ENCODE results near the gene TET3.

Gene TET3

GRCh38 chr2:73956218-73956865, 28.4 kb upstream of the TET3 start:
- Mint-ChIP-seq H3K27me3 (no peaks in the 10 kb centered on the region), H3K9me3 (no peaks in the 10 kb centered on the region), H3K4me1 (peaks cover 40% of the 10 kb centered on the region), H3K27ac (no peak overlapping the region), H3K4me3 (no peak overlapping the region)
- ATAC-seq (no peak), DNase-seq (no peak)

GRCh38 chr2:73961274-73961673, 23.4 kb upstream of the TET3 start:
- peak overlapping the region in 1 of 2 donors; percentile 70 for H3K27ac Mint-ChIP-seq
- DNase-seq (no peak), ATAC-seq (no peak)
- H3K4me3 Mint-ChIP-seq, result no peak overlapping the region
- no peaks in the 10 kb centered on the region for H3K27me3 Mint-ChIP-seq
- peaks cover 5 to 11% of the 10 kb centered on the region in 2 donors for H3K9me3 Mint-ChIP-seq
- H3K4me1 Mint-ChIP-seq, result peaks cover 52% of the 10 kb centered on the region

GRCh38 chr2:73961823-73962615, 22.7 kb upstream of the TET3 start:
- peaks cover 5 to 11% of the 10 kb centered on the region in 2 donors for H3K9me3 Mint-ChIP-seq
- H3K4me3 Mint-ChIP-seq, result no peak overlapping the region
- H3K27me3 Mint-ChIP-seq, result no peaks in the 10 kb centered on the region
- H3K4me1 Mint-ChIP-seq, result peaks cover 44% of the 10 kb centered on the region
- no peak for ATAC-seq
- H3K27ac Mint-ChIP-seq, result no peak overlapping the region
- no peak for DNase-seq

GRCh38 chr2:73962798-73963197, 21.9 kb upstream of the TET3 start:
- Mint-ChIP-seq H3K4me1 (peaks cover 45% of the 10 kb centered on the region), H3K27ac (no peak overlapping the region), H3K9me3 (peaks cover 5 to 11% of the 10 kb centered on the region in 2 donors), H3K27me3 (no peaks in the 10 kb centered on the region), H3K4me3 (no peak overlapping the region)
- DNase-seq (no peak), ATAC-seq (no peak)

GRCh38 chr2:73963385-73964120, 21.2 kb upstream of the TET3 start:
- H3K9me3 Mint-ChIP-seq, result peaks cover 5 to 11% of the 10 kb centered on the region in 2 donors
- peak; percentile 96 for ATAC-seq
- H3K27ac Mint-ChIP-seq, result no peak overlapping the region
- peak in 1 of 2 donors; percentile 45 for DNase-seq
- H3K4me3 Mint-ChIP-seq, result peak overlapping the region; percentile 19 to 30
- peaks cover 49% of the 10 kb centered on the region for H3K4me1 Mint-ChIP-seq
- no peaks in the 10 kb centered on the region for H3K27me3 Mint-ChIP-seq

- peak overlapping the region in 1 of 2 donors; percentile 3 for H3K27ac Mint-ChIP-seq
- H3K4me1 Mint-ChIP-seq, result peaks cover 49% of the 10 kb centered on the region
- H3K9me3 Mint-ChIP-seq, result peaks cover 5 to 11% of the 10 kb centered on the region in 2 donors
- ATAC-seq (peak; percentile 45), DNase-seq (no peak)
- no peaks in the 10 kb centered on the region for H3K27me3 Mint-ChIP-seq
- peak overlapping the region; percentile 19 to 30 for H3K4me3 Mint-ChIP-seq
Measured at GRCh38 chr2:73964223-73964622, 20.5 kb upstream of the TET3 start.

- Mint-ChIP-seq H3K4me3 (no peak overlapping the region), H3K4me1 (peaks cover 57% of the 10 kb centered on the region), H3K9me3 (peaks cover 5 to 11% of the 10 kb centered on the region in 2 donors), H3K27me3 (no peaks in the 10 kb centered on the region), H3K27ac (no peak overlapping the region)
- DNase-seq, result no peak
- no peak for ATAC-seq
Measured at GRCh38 chr2:73965053-73965452, 19.7 kb upstream of the TET3 start.

- Mint-ChIP-seq H3K27me3 (no peaks in the 10 kb centered on the region), H3K27ac (no peak overlapping the region), H3K4me1 (peaks cover 80% of the 10 kb centered on the region), H3K4me3 (no peak overlapping the region), H3K9me3 (no peaks in the 10 kb centered on the region)
- ATAC-seq (no peak), DNase-seq (no peak)
Measured at GRCh38 chr2:73968357-73968937, 16.3 kb upstream of the TET3 start.

- H3K27me3 Mint-ChIP-seq, result no peaks in the 10 kb centered on the region
- no peak for DNase-seq
- no peak for ATAC-seq
- H3K9me3 Mint-ChIP-seq, result no peaks in the 10 kb centered on the region
- no peak overlapping the region for H3K4me3 Mint-ChIP-seq
- H3K27ac Mint-ChIP-seq, result no peak overlapping the region
- H3K4me1 Mint-ChIP-seq, result peaks cover 74% of the 10 kb centered on the region
Measured at GRCh38 chr2:73969356-73969755, 15.4 kb upstream of the TET3 start.

- H3K4me1 Mint-ChIP-seq, result peaks cover 65% of the 10 kb centered on the region
- H3K9me3 Mint-ChIP-seq, result no peaks in the 10 kb centered on the region
- peak overlapping the region; percentile 92 to 95 for H3K27ac Mint-ChIP-seq
- H3K4me3 Mint-ChIP-seq, result peak overlapping the region; percentile 77 to 81
- no peaks in the 10 kb centered on the region for H3K27me3 Mint-ChIP-seq
- no peak for ATAC-seq
- DNase-seq, result no peak
Measured at GRCh38 chr2:73970141-73970803, 14.4 kb upstream of the TET3 start.

GRCh38 chr2:73970850-73971471, 13.7 kb upstream of the TET3 start:
- peaks cover 70% of the 10 kb centered on the region for H3K4me1 Mint-ChIP-seq
- H3K27me3 Mint-ChIP-seq, result no peaks in the 10 kb centered on the region
- H3K9me3 Mint-ChIP-seq, result no peaks in the 10 kb centered on the region
- H3K4me3 Mint-ChIP-seq, result peak overlapping the region; percentile 77 to 81
- peak; percentile 49 to 69 for DNase-seq
- H3K27ac Mint-ChIP-seq, result peak overlapping the region; percentile 92 to 95
- peak; percentile 91 for ATAC-seq

- ATAC-seq, result peak; percentile 10
- Mint-ChIP-seq H3K27ac (peak overlapping the region in 1 of 2 donors; percentile 92), H3K4me3 (peak overlapping the region; percentile 77 to 81)
Measured at GRCh38 chr2:73971722-73972121, 13.0 kb upstream of the TET3 start.

GRCh38 chr2:73972846-73973245, 11.9 kb upstream of the TET3 start:
- H3K4me1 Mint-ChIP-seq, result peaks cover 85% of the 10 kb centered on the region
- no peak overlapping the region for H3K4me3 Mint-ChIP-seq

More at GRCh38 chr2:73971722-73972121, 13.0 kb upstream of the TET3 start:
- DNase-seq, result no peak
- Mint-ChIP-seq H3K27me3 (no peaks in the 10 kb centered on the region), H3K4me1 (peaks cover 78% of the 10 kb centered on the region), H3K9me3 (no peaks in the 10 kb centered on the region)

GRCh38 chr2:73975731-73976130, 9.0 kb upstream of the TET3 start:
- ATAC-seq, result no peak
- Mint-ChIP-seq H3K4me3 (no peak overlapping the region), H3K9me3 (no peaks in the 10 kb centered on the region), H3K4me1 (peaks cover 84% of the 10 kb centered on the region), H3K27me3 (no peaks in the 10 kb centered on the region), H3K27ac (no peak overlapping the region)
- no peak for DNase-seq

More at GRCh38 chr2:73972846-73973245, 11.9 kb upstream of the TET3 start:
- no peak for DNase-seq
- Mint-ChIP-seq H3K27ac (no peak overlapping the region), H3K27me3 (no peaks in the 10 kb centered on the region), H3K9me3 (no peaks in the 10 kb centered on the region)
- no peak for ATAC-seq

Data from stimulated activated naive CD8-positive, alpha-beta T cell treated with anti-CD3 and anti-CD28 coated beads, Interleukin-15, amount 100 ng/mL, for 72 hours (primary cell).